IMR-90 (cell line): ENCODE data around the gene NHP2. TPM values are rescaled to one million over a fixed set of nuclear protein-coding genes. Genes with fewer than 3 reads are reported as not detected.

ENCODE experiments used
- ATAC-seq: fragments of 200-7000 bp; cut with Tn5 transposase; 2 replicates; pipeline ENCODE4 v1.9.1; 2020; ENCODE audit warnings: low read depth, mild to moderate bottlenecking, moderate library complexity
- BruUV-seq: library from RNA; stranded (reverse); fragments of 400-500 nt; replicated peaks from 2 replicates; lab custom pipeline; 2021; lab: Mats Ljungman, UMichigan
- CTCF ChIA-PET: fragments of 300-600 bp; formaldehyde crosslinking; extraction: SDS; loops from one replicate; lab custom pipeline; 2021; ENCODE audit warnings: antibody characterized with exemption; lab: Yijun Ruan, JAX
- POLR2A ChIA-PET: fragments of 300-600 bp; sonication (Branson Sonifier 250); formaldehyde crosslinking; loops from one replicate; lab custom pipeline; 2022; ENCODE audit warnings: antibody characterized with exemption; ENCODE audit not compliant: unreplicated experiment; lab: Charles Lee
- DNase-seq: peaks from one replicate; pipeline ENCODE4 v3.0.0; 2013
- H2AFZ ChIP-seq: replicated peaks from 2 replicates; pipeline ENCODE3; 2013; ENCODE audit warnings: low read length, mild to moderate bottlenecking; ENCODE audit not compliant: poor library complexity
- H2AK5ac ChIP-seq: 2 replicates; pipeline ENCODE4 v1.6.1; 2013; ENCODE audit warnings: low read depth, low read length, inconsistent platforms
- H2AK9ac ChIP-seq: replicated peaks from 2 replicates; pipeline ENCODE3; 2013; ENCODE audit warnings: mild to moderate bottlenecking, low read depth, low read length, moderate library complexity; ENCODE audit not compliant: poor library complexity
- H2BK120ac ChIP-seq: 2 replicates; pipeline ENCODE4 v1.6.1; 2013; ENCODE audit warnings: low read depth, low read length, inconsistent platforms
- H2BK15ac ChIP-seq: 3 replicates; pipeline ENCODE4 v1.6.1; 2013; ENCODE audit warnings: low read depth, low read length, inconsistent platforms
- H2BK20ac ChIP-seq: 2 replicates; pipeline ENCODE4 v1.6.1; 2013; ENCODE audit warnings: low read depth, mild to moderate bottlenecking, inconsistent platforms, low read length, moderate library complexity
- H2BK5ac ChIP-seq: 2 replicates; pipeline ENCODE4 v1.6.1; 2013; ENCODE audit warnings: mild to moderate bottlenecking, low read depth, low read length, inconsistent platforms; ENCODE audit not compliant: poor library complexity, severe bottlenecking
- H3K14ac ChIP-seq: replicated peaks from 2 replicates; pipeline ENCODE4 v1.6.1; 2013; ENCODE audit warnings: low read depth, low read length, inconsistent platforms
- H3K18ac ChIP-seq: 2 replicates; pipeline ENCODE4 v1.6.1; 2013; ENCODE audit warnings: low read depth, low read length, control low read depth
- H3K23ac ChIP-seq: 2 replicates; pipeline ENCODE4 v1.6.1; 2013; ENCODE audit warnings: low read depth, low read length, inconsistent platforms
- H3K27ac ChIP-seq: 2 replicates; pipeline ENCODE4 v1.5.1; 2013; ENCODE audit warnings: mild to moderate bottlenecking, control low read depth, low read length; ENCODE audit not compliant: insufficient read depth
- H3K27me3 ChIP-seq: 2 replicates; pipeline ENCODE4 v1.6.1; 2013; ENCODE audit warnings: low read length; ENCODE audit not compliant: control insufficient read depth, insufficient read depth
- H3K36me3 ChIP-seq: 2 replicates; pipeline ENCODE4 v1.6.1; 2013; ENCODE audit warnings: low read length, mixed read lengths; ENCODE audit not compliant: control insufficient read depth, insufficient read depth
- H3K4ac ChIP-seq: 2 replicates; pipeline ENCODE4 v1.6.1; 2013; ENCODE audit warnings: low read depth, low read length, inconsistent platforms
- H3K4me1 ChIP-seq: 2 replicates; pipeline ENCODE4 v1.6.1; 2013; ENCODE audit warnings: low read length, mixed read lengths; ENCODE audit not compliant: control insufficient read depth, insufficient read depth
- H3K4me2 ChIP-seq: 2 replicates; pipeline ENCODE4 v1.6.1; 2013; ENCODE audit warnings: low read depth, mild to moderate bottlenecking, control low read depth, low read length, moderate library complexity
- H3K4me3 ChIP-seq: 2 replicates; pipeline ENCODE4 v1.5.1; 2013; ENCODE audit warnings: low read depth, mild to moderate bottlenecking, control low read depth, low read length, moderate library complexity; ENCODE audit not compliant: insufficient read depth
- H3K56ac ChIP-seq: 2 replicates; pipeline ENCODE4 v1.6.1; 2013; ENCODE audit warnings: low read length, inconsistent platforms; ENCODE audit not compliant: insufficient read depth; ENCODE audit errors: extremely low read depth
- H3K79me1 ChIP-seq, 2 experiments: 2 replicates each; pipeline ENCODE4 v1.6.1; 2013; ENCODE audit warnings: low read length in 2 of 2, inconsistent platforms in 1 of 2, low read depth in 1 of 2
- H3K9ac ChIP-seq: 2 replicates; pipeline ENCODE4 v1.6.1; 2013; ENCODE audit warnings: low read depth, low read length, control low read depth
- H3K9me1 ChIP-seq: 2 replicates; pipeline ENCODE4 v1.6.1; 2013; ENCODE audit warnings: low read length, inconsistent platforms; ENCODE audit not compliant: insufficient read depth
- H3K9me3 ChIP-seq: 2 replicates; pipeline ENCODE4 v1.6.1; 2013; ENCODE audit warnings: low read length; ENCODE audit not compliant: control insufficient read depth, insufficient read depth
- H4K20me1 ChIP-seq: 2 replicates; pipeline ENCODE4 v1.6.1; 2013; ENCODE audit warnings: low read length, inconsistent platforms; ENCODE audit not compliant: insufficient read depth
- H4K5ac ChIP-seq: 2 replicates; pipeline ENCODE4 v1.6.1; 2013; ENCODE audit warnings: mild to moderate bottlenecking, low read depth, low read length, control low read depth
- H4K8ac ChIP-seq, 2 experiments: 2 replicates each; pipeline ENCODE4 v1.6.1; 2013; ENCODE audit warnings: low read depth in 2 of 2, low read length in 2 of 2, control low read depth in 1 of 2, inconsistent platforms in 1 of 2
- H4K91ac ChIP-seq: 2 replicates; pipeline ENCODE4 v1.6.1; 2013; ENCODE audit warnings: low read depth, low read length, inconsistent platforms; ENCODE audit not compliant: insufficient read depth
- CEBPB ChIP-seq: IDR thresholded peaks from 2 replicates; pipeline ENCODE4 v1.6.1; 2012; ENCODE audit warnings: low read depth, low read length, improper control_type of control experiment
- FOS ChIP-seq: fragments of 150-350 bp; IDR thresholded peaks from 2 replicates; pipeline ENCODE4 v1.6.1; 2016; ENCODE audit warnings: low read depth, low read length
- MAZ ChIP-seq: IDR thresholded peaks from 2 replicates; pipeline ENCODE4 v1.6.1; 2012; ENCODE audit warnings: low read depth, mild to moderate bottlenecking, low read length, improper control_type of control experiment, moderate library complexity, borderline replicate concordance
- MXI1 ChIP-seq: IDR thresholded peaks from 2 replicates; pipeline ENCODE4 v1.6.1; 2012; ENCODE audit warnings: low read depth, mild to moderate bottlenecking, low read length, moderate library complexity, borderline replicate concordance
- NFE2L2 ChIP-seq: fragments of 150-350 bp; IDR thresholded peaks from 2 replicates; pipeline ENCODE4 v1.6.1; 2016; ENCODE audit warnings: low read depth, mild to moderate bottlenecking, low read length
- POLR2A ChIP-seq: IDR thresholded peaks from 2 replicates; pipeline ENCODE4 v1.6.1; 2012; ENCODE audit warnings: mild to moderate bottlenecking, low read depth, low read length
- RFX5 ChIP-seq: IDR thresholded peaks from 2 replicates; pipeline ENCODE4 v1.8.0; 2012; ENCODE audit warnings: low read depth, mild to moderate bottlenecking, low read length, moderate library complexity
- WGBS, 2 experiments: methylation state at CpG; one replicate each; pipeline versions ENCODE4 v1.1.5 to v1.1.7; 2013; ENCODE audit warnings: missing lambda C conversion rate in 2 of 2; ENCODE audit not compliant: insufficient read length in 1 of 2; ENCODE audit errors: extremely low coverage in 2 of 2; 5-methylcytosine and 5-hydroxymethylcytosine counted together
- dilution Hi-C: fragments of 300-500 bp; cut with HindIII; formaldehyde crosslinking; loops from one replicate; pipeline ENCODE4 v1.14.3; 2018; ENCODE audit warnings: low sequenced_read_pairs; ENCODE audit not compliant: unreplicated experiment
- in situ Hi-C: fragments of 300-500 bp; cut with MboI; formaldehyde crosslinking; loops from 3 replicates; pipeline ENCODE4 v1.14.3; 2019; ENCODE audit warnings: low sequenced_read_pairs, inconsistent platforms, mixed read lengths
- intact Hi-C: fragments of 100-400 bp; cut with micrococcal nuclease; formaldehyde crosslinking; loops from 2 replicates; pipeline ENCODE4 v1.10.0; 2022
- polyA plus RNA-seq, 3 experiments: library from polyadenylated mRNA; depleted of rRNA; stranded (reverse); fragments of >200 nt; gene quantifications; 2 replicates each; pipeline ENCODE4 v1.2.3, GENCODE V29; 2012; ENCODE audit warnings: low replicate concordance in 1 of 3
- total RNA-seq: library from RNA; depleted of rRNA; stranded (reverse); fragments of >200 nt; gene quantifications from 2 replicates; pipeline ENCODE4 v1.2.3, GENCODE V29; 2012
- TF ChIP-seq, protein P1 (sequence below): fragments of 150-350 bp; IDR thresholded peaks from 2 replicates; pipeline ENCODE4 v1.6.1; 2017; ENCODE audit warnings: mild to moderate bottlenecking, antibody characterized with exemption, low read length, low read depth
- TF ChIP-seq, protein P2 (sequence below): conservative IDR thresholded peaks from 2 replicates; pipeline ENCODE4 v1.5.1; 2012; ENCODE audit warnings: mild to moderate bottlenecking, low read depth, low read length, improper control_type of control experiment

Gene NHP2
- total and polyA plus RNA-seq, 2 of the 4 experiments (the other 2 are of a cell fraction) = 180 to 278 TPM

DNA sequence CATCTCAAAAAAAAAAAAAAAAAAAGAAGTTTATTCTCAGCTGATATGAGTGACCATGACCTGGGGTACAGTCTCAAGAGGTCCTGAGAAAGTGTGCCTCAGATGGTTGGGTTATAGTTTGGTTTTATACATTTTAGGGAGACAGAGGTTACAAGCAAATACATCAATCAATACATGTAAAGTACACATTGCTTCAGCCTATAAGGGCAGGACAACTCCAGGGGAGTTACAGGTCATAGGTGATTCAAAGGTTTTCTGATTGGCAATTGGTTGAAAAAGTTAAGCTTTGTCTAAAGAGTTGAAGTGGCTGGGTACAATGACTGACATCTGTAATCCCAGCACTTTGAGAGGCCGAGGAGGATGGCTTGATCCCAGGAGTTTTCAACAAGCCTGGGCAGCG lies 35.7 kb upstream of the NHP2 start:
- Histone ChIP-seq H2BK15ac (no peak overlapping the region), H3K18ac (no peak overlapping the region), H3K27ac (no peak overlapping the region), H2AK5ac (no peak overlapping the region), H4K20me1 (no peaks in the 10 kb centered on the region), H4K8ac (no peak overlapping the region), H2AFZ (no peak overlapping the region), H3K56ac (no peak overlapping the region), H4K5ac (no peak overlapping the region), H3K4me1 (peaks cover 5% of the 10 kb centered on the region), H3K4me3 (no peak overlapping the region), H2BK5ac (no peak overlapping the region), H3K36me3 (no peaks in the 10 kb centered on the region), H3K9me1 (no peaks in the 10 kb centered on the region), H3K27me3 (peaks cover 14% of the 10 kb centered on the region; the same call in 1 of the 2 replicates), H2AK9ac (no peak overlapping the region), H3K23ac (no peak overlapping the region), H3K14ac (no peak overlapping the region), H3K9me3 (peaks cover 5% of the 10 kb centered on the region; the same call in 1 of the 2 replicates), H3K4ac (no peak overlapping the region), H4K91ac (no peak overlapping the region), H3K9ac (no peak overlapping the region), H3K79me1 (no peaks in the 10 kb centered on the region), H3K4me2 (no peak overlapping the region), H2BK20ac (no peak overlapping the region), H2BK120ac (no peak overlapping the region)
- TF ChIP-seq NFE2L2 (no peak), MAZ (no peak), POLR2A (no peak), MXI1 (no peak), CEBPB (no peak), RFX5 (no peak), FOS (no peak)
- TF ChIP-seq, protein P1, sequence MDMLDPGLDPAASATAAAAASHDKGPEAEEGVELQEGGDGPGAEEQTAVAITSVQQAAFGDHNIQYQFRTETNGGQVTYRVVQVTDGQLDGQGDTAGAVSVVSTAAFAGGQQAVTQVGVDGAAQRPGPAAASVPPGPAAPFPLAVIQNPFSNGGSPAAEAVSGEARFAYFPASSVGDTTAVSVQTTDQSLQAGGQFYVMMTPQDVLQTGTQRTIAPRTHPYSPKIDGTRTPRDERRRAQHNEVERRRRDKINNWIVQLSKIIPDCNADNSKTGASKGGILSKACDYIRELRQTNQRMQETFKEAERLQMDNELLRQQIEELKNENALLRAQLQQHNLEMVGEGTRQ = no peak
- TF ChIP-seq, protein P2, sequence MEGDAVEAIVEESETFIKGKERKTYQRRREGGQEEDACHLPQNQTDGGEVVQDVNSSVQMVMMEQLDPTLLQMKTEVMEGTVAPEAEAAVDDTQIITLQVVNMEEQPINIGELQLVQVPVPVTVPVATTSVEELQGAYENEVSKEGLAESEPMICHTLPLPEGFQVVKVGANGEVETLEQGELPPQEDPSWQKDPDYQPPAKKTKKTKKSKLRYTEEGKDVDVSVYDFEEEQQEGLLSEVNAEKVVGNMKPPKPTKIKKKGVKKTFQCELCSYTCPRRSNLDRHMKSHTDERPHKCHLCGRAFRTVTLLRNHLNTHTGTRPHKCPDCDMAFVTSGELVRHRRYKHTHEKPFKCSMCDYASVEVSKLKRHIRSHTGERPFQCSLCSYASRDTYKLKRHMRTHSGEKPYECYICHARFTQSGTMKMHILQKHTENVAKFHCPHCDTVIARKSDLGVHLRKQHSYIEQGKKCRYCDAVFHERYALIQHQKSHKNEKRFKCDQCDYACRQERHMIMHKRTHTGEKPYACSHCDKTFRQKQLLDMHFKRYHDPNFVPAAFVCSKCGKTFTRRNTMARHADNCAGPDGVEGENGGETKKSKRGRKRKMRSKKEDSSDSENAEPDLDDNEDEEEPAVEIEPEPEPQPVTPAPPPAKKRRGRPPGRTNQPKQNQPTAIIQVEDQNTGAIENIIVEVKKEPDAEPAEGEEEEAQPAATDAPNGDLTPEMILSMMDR = no peak
- ATAC-seq (no peak), DNase-seq (no peak)
- in situ Hi-C loops = no loop called here
- POLR2A ChIA-PET = no interaction called here
- CTCF ChIA-PET = interaction anchor here (0.7 kb wide), 1 partner anchor 10 kb away, joined by 3 read pairs; no protein-coding TSS in a partner anchor
- BruUV-seq = no TSS peak
- intact Hi-C loops = no loop called here
- WGBS, 2 experiments = 38% methylated on average over 2 of the region's 2 CpGs; no CpG with 5 or more reads in 1 of the 2 experiments
- dilution Hi-C loops = no loop called here
